NCI-H1417 (cell line): ENCODE results near the gene INHBA.

Experiments used
- DNase-seq, 3 experiments: peaks; one replicate each; lab custom pipeline; 2025; lab: John Stamatoyannopoulos, UW

INHBA gene

DNA sequence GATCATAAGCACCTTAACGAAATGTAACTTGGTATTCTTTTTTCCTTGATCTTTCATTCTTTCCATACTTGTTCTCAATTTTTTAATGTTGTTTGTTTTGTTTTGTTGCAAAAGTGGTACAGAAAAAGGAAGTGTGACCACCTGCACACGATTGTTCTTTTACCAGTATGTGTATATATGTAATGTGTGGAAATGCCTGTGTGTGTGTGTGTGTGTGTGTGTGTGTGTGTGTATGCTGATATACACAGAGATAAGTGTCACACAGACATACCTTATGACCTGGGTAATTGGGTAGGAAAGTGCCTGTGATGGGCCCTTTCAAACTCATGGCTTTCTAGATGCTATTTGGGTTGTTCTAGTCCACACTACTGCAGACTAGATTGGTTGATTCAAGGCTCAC lies 14.0 kb downstream of the INHBA start:
- no peak for DNase-seq

DNA sequence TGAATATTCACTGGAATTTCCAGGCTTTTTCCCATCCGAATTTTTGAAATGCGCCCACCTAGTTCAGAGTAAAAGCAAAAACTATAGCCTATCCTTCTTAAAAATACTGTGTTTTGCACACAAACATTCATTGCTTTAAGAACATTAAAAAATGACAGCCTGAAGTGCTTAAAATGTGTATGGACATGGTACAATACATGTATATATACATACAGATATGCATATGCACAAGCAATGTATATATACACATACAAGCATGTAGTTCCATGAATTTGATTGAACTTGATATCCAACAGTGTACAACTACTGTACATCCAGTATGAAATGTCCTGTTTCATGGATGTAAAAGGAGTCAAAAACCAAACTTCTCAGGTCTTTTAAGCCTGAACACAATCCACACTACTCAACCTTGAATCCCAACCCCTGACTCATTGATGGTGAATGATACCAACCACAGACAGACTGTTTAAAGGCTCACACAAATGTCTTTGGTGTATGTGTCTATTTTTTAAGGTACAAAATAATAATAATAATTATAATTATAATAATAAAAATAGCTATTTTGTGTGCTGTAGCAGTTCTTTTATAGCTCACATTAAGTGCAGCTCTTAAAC lies 14.8 kb downstream of the INHBA start:
- no peak for DNase-seq

DNA sequence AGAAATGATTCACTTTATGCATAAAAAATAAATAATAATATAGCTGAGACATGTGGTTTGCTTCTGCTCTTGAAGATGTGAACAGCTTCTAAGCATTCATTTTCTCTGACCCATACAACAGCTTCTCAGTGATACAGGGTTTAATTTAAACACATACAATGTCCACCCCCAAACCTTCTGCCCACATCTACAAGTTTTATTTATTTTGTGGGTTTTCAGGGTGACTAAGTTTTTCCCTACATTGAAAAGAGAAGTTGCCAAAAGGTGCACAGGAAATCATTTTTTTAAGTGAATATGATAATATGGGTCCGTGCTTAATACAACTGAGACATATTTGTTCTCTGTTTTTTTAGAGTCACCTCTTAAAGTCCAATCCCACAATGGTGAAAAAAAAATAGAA lies 17.2 kb downstream of the INHBA start:
- no peak for DNase-seq

DNA sequence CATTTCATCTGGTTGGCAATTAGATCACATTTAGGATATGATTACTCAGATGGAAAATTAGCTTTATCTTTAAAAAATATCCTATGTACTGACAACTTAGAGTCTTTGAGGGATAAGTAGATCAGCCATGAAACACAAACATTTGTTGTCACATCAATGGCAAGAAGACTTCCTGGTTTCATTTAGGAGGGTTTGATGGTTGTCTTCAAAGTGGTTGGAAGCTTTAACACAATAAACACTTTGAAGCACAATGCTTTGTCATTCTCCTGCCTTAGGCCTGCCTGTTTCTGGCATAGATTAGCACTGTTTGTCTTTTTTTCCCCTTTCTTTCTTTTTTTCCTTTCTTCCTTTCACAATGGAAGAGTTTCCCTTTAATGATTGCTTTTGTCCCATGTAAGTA lies 20.5 kb downstream of the INHBA start:
- DNase-seq, result no peak

DNA sequence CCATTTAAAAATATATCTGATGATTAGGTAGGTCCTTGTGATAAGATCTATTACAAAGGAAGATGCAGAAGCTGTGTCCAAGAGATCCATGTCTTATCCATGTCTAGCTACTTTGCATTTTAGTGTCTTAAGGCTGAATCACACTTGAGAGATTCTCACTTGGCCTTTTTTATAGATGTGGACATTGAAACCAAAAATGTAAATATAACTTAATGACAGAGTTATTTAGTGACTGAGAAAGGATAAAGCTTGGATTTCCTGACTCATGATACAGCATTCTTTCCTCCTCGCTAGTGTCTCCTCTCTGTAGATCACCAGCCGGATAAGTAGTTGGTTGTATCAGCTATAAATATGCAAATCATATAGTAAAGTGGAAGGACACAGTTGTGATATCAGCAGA lies 23.3 kb downstream of the INHBA start:
- DNase-seq, result no peak

DNA sequence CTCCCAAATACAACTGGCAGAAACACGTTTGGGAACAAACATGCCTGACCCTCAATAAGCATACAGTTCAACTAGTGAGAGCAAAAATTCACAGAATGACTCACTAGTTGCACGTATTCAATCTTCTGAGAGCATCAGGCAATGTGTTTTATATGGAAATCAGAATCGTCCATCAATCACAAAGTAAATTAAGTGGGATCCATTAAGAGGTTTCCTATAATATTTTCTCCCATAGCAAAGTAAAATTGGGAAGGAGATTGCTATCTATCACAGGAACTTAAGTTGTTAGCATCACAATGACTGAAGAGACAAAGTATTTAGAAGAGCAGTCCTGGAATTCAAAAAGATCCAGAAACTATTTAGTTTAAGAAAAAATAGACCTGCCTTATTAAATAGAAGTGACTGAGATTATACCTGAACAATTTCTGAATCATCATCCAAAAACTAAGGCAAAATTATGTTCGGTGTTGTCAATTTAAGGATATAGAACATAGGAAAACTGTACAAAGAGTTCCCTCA lies 28.3 kb downstream of the INHBA start:
- DNase-seq, result no peak

DNA sequence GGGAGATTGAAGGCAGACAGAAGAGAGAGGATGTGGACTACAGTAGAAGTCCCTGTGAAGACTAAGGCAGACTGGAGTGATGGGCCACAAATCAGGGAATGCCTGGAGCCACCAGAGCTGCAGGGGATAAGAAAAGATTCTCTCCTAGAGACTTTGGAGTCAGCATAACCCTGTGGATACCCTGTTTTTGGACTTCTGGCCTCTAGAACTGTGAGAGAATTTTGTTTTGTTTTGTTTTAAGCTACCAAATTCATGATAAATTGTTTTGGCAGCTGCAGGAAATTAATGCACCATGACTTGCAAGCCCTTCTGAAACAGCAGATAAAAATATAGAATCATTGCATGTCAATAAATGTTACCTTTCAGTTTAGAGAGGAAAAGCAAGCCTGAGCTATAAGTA lies 41.3 kb downstream of the INHBA start:
- no peak for DNase-seq

DNA sequence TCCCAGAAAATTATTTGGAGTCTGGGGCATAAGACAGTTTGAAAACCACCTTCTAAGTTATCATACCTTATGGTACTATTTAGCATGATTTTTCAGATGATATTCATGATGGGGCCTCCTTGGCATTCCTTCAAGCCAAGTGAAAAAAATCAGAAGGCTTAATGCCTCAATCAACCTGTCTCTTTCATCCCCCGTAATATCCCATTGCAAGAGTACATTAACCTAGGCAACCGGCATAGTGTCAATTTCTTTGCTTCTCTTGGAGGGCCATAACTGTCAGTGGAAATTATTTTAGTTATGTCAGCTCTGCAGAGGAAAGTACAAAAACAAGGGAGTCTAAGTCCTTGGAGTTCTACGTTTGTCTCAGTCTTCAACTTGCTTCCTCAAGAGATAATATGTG lies 43.4 kb downstream of the INHBA start:
- no peak for DNase-seq

DNA sequence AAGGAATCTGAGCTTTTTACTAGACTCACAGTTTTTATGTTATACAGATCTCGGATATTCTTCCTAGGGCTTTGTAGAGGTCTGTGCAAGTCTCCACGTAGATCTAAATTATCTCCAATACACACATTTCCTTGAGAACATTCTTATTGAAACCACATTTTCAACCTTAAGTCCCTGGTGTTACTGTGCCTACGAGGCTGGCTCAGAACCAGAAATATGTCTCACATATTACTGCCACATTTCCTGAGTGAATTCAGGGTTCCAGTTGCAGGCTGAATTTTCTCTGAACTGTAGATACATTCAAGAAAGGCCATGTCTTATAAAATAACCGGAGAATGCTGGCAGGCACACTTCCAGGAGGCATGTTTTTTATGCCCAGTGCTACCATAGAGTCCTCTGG lies 46.5 kb downstream of the INHBA start:
- no peak for DNase-seq

DNA sequence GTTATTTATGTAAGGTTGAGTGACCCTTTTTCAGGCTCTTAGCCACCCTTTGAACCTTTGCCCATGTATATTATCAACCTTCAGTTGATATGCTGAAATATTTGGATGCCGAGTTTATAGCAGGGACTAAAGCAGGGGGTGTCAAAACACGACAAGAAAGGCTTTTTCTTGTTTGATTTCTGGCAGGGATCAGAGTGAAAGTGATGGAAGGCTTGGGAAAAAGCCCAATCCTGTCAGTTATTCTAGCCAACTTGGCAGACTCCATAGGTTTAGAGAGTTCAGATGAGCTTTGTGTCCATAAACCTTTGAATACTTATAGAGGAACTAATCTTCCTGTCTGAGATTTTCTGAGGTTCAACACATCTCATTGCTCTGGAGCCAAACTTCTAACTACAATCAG lies 47.5 kb downstream of the INHBA start:
- no peak for DNase-seq

DNA sequence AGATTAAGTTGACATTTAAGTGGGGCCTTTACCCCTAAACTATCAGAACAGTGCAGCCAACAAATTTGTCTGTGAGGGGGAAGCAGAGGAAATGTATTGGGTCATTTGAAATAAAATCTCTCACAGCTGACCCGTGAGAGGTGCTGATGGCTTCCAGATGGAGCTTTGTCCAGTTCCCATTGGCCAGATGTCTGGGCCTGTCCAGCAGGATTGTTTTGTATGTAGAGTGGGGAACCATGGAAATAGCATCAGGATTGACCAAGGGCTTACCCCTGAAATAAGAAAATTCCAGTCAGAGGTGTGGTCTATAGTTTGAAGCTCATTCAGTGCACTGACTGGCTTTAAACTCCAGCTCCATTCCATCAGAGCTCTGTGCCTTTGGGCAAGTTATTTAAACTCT lies 50.6 kb downstream of the INHBA start:
- DNase-seq, result no peak

DNA sequence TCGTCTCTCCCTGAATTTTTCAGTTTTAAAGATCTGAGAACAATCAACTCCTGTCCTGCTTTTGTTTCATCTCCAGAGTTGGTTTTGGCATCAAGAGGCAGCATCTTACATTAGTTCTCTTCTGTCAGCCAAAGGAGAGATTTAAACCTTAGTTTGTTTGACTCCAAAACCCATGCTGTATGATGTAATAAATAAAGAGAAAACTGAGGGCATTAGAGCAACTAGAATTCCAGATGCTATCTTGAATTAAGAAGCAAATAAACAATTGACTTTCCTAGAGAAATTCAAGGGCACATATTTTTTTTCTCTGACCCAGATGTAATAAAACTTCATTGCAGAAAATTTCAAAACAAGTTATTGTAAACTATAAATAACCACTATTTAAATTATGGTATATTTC lies 54.4 kb downstream of the INHBA start:
- DNase-seq, result no peak

DNA sequence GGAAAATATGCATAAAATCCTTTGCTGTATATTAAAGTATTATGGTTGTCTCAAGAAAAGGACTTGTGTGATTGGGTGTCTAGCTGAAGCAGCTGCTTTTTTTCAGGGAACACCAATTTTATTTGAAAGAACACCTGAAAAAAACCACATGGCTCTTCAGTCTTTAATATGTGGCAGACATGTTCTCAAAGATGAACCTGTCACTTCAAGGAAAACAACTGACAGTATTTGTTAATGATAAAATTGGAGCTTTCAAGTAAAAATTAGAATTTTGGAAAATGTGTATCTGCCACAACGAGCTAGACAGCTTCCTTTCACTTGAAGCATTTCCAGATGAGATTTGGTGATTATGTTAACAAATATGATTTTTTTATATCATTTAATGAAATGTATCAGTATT lies 59.3 kb downstream of the INHBA start:
- no peak for DNase-seq

DNA sequence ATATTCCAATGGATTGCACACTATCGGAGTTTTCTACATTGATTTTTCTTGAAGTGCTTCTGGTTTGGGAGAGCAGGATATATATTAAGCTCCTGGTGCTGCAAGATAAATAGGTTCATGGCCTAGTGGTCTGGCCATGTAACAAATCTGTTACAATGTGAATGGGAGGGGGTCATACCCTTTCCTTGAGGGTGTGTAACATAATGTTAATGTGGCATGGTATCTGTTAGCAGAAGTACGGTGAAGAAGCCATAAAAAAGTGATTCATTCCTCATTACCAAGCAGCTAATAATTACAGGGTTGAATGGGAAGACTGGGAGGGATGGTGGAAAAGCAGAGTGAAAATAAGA lies 61.2 kb downstream of the INHBA start:
- no peak for DNase-seq

DNA sequence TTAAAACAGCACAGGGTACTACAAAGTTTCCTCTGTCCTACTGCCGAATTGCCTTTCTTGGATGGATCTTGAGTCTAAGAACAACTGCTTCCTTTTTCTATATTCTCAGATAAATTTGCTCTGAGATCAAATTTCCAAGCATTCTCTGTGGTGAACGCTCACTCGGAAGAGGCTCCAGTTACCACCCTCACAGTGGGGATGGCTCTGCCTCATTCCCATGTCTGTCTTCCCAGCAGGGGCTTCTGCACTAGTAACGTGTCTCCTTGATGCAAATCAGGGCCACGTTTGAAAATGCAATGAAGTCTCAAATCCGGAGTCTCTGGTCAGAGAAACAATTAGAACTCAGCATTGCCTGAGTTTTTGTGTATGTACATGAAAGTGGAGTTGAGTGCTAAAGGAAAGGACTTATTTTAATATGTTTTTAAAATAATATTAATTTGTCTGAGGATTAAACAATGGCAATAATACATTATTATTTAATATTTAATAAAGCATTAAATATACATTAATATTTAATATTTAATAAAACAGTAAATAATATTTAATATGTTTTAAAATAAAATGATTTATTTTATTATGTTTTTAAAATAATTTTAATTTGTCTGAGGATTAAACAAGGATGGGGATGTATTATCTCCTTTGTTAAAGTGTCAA lies 61.8 kb downstream of the INHBA start:
- DNase-seq, result no peak

DNA sequence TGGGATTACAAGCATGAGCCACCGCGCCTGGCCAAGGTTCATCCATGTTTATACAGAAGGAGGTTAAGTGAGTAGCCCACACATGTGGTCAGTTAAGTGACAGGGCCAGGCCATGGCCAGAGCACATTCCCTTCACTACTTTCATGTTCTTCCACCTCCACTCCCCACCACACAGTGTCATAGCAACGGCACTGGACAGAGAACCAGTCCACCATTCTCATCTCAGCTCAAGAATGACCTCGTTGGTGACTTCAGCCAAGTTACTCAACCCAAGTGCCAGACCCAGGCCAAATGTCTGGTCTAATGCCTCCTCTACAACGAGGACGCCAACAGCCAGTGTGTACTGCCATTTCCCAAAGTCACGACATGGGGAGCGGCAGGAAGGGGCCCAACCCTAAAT lies 62.4 kb downstream of the INHBA start:
- DNase-seq, result no peak

DNA sequence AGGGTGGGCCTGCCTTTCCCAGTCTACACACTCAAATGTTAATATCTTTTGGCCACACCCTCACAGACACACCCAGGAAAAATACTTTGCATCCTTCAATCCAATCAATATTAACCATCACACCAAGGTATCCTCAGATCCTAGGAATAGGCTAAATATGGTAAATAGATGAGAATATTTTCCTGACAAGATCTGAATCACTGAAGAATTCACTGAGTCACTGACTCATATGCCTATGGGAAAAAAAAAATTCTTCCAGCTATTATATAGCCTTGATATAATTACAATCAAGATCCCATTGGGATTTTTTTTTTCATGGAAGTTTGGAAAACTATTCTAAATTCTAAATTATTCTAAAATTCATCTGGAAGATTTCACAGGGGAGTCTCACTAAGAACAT lies 65.8 kb downstream of the INHBA start:
- no peak for DNase-seq
